A549 (cell line): ENCODE data around the gene CDHR2. TPM values are rescaled to one million over a fixed set of nuclear protein-coding genes. Genes with fewer than 3 reads are reported as not detected.

ENCODE experiments used
- ATAC-seq, 2 experiments: fragments of 200-7000 bp in 1 of 2; fragments of >200 bp in 1 of 2; cut with Nextera tagmentation in 1 of 2; cut with Tn5 transposase in 1 of 2; 3 replicates each; pipeline versions ENCODE4 v1.8.0 to v1.9.1; 2018 to 2020; ENCODE audit warnings: mild to moderate bottlenecking in 1 of 2, moderate library complexity in 1 of 2
- CTCF ChIA-PET: fragments of 300-600 bp; sonication (Branson Sonifier 250); formaldehyde crosslinking; extraction: SDS; loops from one replicate; lab custom pipeline; 2021; ENCODE audit warnings: antibody characterized with exemption, inconsistent platforms; lab: Yijun Ruan, JAX
- POLR2A ChIA-PET: fragments of 350-600 bp; formaldehyde crosslinking; extraction: SDS; loops from one replicate; lab custom pipeline; 2021; ENCODE audit warnings: antibody characterized with exemption, inconsistent platforms; lab: Yijun Ruan, JAX
- DNase-seq, 2 experiments: peaks; one replicate each; pipeline versions ENCODE4 v3.0.0 to v3.0.0-alpha.2; 2011 to 2016; ENCODE audit warnings: low read depth in 1 of 2, low spot score in 1 of 2
- FAIRE-seq: peaks from 2 replicates; lab custom pipeline; 2011; peaks lifted over from hg19 to GRCh38; lab: Jason Lieb, UNC
- H3K27ac ChIP-seq, 2 experiments: fragments of >200 bp; sonication (Bioruptor Twin); formaldehyde crosslinking; 3 replicates each; pipeline ENCODE4 v1.5.1; 2016 to 2017
- H3K4me1 ChIP-seq: fragments of >200 bp; sonication (Bioruptor Twin); formaldehyde crosslinking; 3 replicates; pipeline ENCODE4 v1.6.1; 2016
- H3K4me2 ChIP-seq: fragments of >200 bp; sonication (Bioruptor Twin); formaldehyde crosslinking; 3 replicates; pipeline ENCODE4 v1.6.1; 2016
- H3K4me3 ChIP-seq: fragments of >200 bp; sonication (Bioruptor Twin); formaldehyde crosslinking; 3 replicates; pipeline ENCODE4 v1.5.1; 2016
- H3K9me3 ChIP-seq: fragments of >200 bp; sonication (Bioruptor Twin); formaldehyde crosslinking; 3 replicates; pipeline ENCODE4 v1.6.1; 2016
- CBX2 ChIP-seq: fragments of 200-600 bp; sonication (generic); IDR thresholded peaks from 2 replicates; pipeline ENCODE4 v1.6.1; 2016; ENCODE audit warnings: low read depth, mild to moderate bottlenecking, borderline replicate concordance
- CHD2 ChIP-seq: fragments of 150-350 bp; IDR thresholded peaks from 2 replicates; pipeline ENCODE4 v1.6.1; 2014; ENCODE audit warnings: low read length; ENCODE audit not compliant: partially characterized antibody
- EHF ChIP-seq: fragments of 250-450 bp; sonication (Bioruptor Pico); IDR thresholded peaks from 2 replicates; pipeline ENCODE4 v1.5.0; 2020; ENCODE audit warnings: mild to moderate bottlenecking
- EP300 ChIP-seq, 2 experiments: fragments of >200 bp; sonication (Bioruptor Twin); formaldehyde crosslinking; IDR thresholded peaks; 2 replicates in 1 of 2; 3 replicates in 1 of 2; pipeline ENCODE4 v1.6.1; 2016 to 2017
- FOSB ChIP-seq: fragments of 250-450 bp; sonication (Bioruptor Pico); IDR thresholded peaks from 2 replicates; pipeline ENCODE4 v1.5.0; 2020; ENCODE audit warnings: mild to moderate bottlenecking, moderate library complexity
- FOSL2 ChIP-seq, 2 experiments: fragments of 450-650 bp in 1 of 2; fragments of >200 bp in 1 of 2; sonication (Bioruptor Twin) in 1 of 2; formaldehyde crosslinking; IDR thresholded peaks; 2 replicates each; pipeline versions ENCODE4 v1.5.0 to v1.6.1; 2016 to 2020; ENCODE audit warnings: mild to moderate bottlenecking in 1 of 2, moderate library complexity in 1 of 2
- GATA3 ChIP-seq: IDR thresholded peaks from 2 replicates; pipeline ENCODE4 v1.6.1; 2012; ENCODE audit warnings: borderline replicate concordance
- HDAC2 ChIP-seq: fragments of 200-600 bp; sonication (generic); IDR thresholded peaks from 2 replicates; pipeline ENCODE4 v1.6.1; 2016
- HES2 ChIP-seq: fragments of >200 bp; sonication (Bioruptor Twin); formaldehyde crosslinking; IDR thresholded peaks from 2 replicates; pipeline ENCODE4 v1.6.1; 2016
- HOXB5 ChIP-seq: fragments of 250-450 bp; sonication (Bioruptor Pico); IDR thresholded peaks from 2 replicates; pipeline ENCODE4 v1.5.0; 2020; ENCODE audit warnings: mild to moderate bottlenecking, moderate library complexity
- JUN ChIP-seq, 2 experiments: fragments of >200 bp; sonication (Bioruptor Twin); formaldehyde crosslinking; IDR thresholded peaks; 2 replicates in 1 of 2; 3 replicates in 1 of 2; pipeline ENCODE4 v1.6.1; 2016 to 2017
- KDM1A ChIP-seq: fragments of 200-600 bp; sonication (generic); IDR thresholded peaks from 2 replicates; pipeline ENCODE4 v1.6.1; 2016; ENCODE audit warnings: low read depth, mild to moderate bottlenecking
- KDM5A ChIP-seq: fragments of 200-600 bp; sonication (generic); IDR thresholded peaks from 2 replicates; pipeline ENCODE4 v1.6.1; 2016; ENCODE audit warnings: antibody characterized with exemption, mild to moderate bottlenecking
- MAFK ChIP-seq: fragments of 450-650 bp; IDR thresholded peaks from 2 replicates; pipeline ENCODE4 v1.6.1; 2014; ENCODE audit not compliant: partially characterized antibody
- MYC ChIP-seq: IDR thresholded peaks from 2 replicates; pipeline ENCODE4 v1.6.1; 2012; ENCODE audit warnings: mild to moderate bottlenecking, inconsistent platforms, low read length, improper control_type of control experiment, borderline replicate concordance
- PHF8 ChIP-seq: fragments of 200-600 bp; sonication (generic); IDR thresholded peaks from 2 replicates; pipeline ENCODE4 v1.6.1; 2016; ENCODE audit warnings: low read depth, mild to moderate bottlenecking, antibody characterized with exemption, moderate library complexity, borderline replicate concordance
- RAD21 ChIP-seq, 2 experiments: fragments of >200 bp in 1 of 2; sonication (Bioruptor Twin) in 1 of 2; formaldehyde crosslinking in 1 of 2; IDR thresholded peaks in 1 of 2; conservative IDR thresholded peaks in 1 of 2; 2 replicates in 1 of 2; 3 replicates in 1 of 2; pipeline ENCODE4 v1.6.1; 2012 to 2018; ENCODE audit warnings: inconsistent platforms in 1 of 2
- TFCP2L1 ChIP-seq: fragments of 250-450 bp; sonication (Bioruptor Pico); IDR thresholded peaks from 2 replicates; pipeline ENCODE4 v1.5.0; 2021; ENCODE audit warnings: mild to moderate bottlenecking
- TP53 ChIP-seq: fragments of 250-450 bp; sonication (Bioruptor Pico); IDR thresholded peaks from 2 replicates; pipeline ENCODE4 v1.5.0; 2021; ENCODE audit warnings: mild to moderate bottlenecking, moderate library complexity
- USF2 ChIP-seq: fragments of 450-650 bp; IDR thresholded peaks from 2 replicates; pipeline ENCODE4 v1.6.1; 2014; ENCODE audit warnings: antibody characterized with exemption
- ZC3H11A ChIP-seq: fragments of 450-650 bp; IDR thresholded peaks from 2 replicates; pipeline ENCODE4 v1.6.1; 2014; ENCODE audit warnings: antibody characterized with exemption, mild to moderate bottlenecking
- ZSCAN20 ChIP-seq: fragments of 250-450 bp; sonication (Bioruptor Pico); IDR thresholded peaks from 2 replicates; pipeline ENCODE4 v1.8.0; 2022; ENCODE audit warnings: mild to moderate bottlenecking, moderate library complexity
- WGBS: methylation state at CpG from one replicate; pipeline ENCODE4 v1.1.6; 2017; ENCODE audit errors: missing lambda C conversion rate; 5-methylcytosine and 5-hydroxymethylcytosine counted together
- polyA plus RNA-seq, 4 experiments: library from polyadenylated mRNA; depleted of rRNA in 3 of 4; stranded (reverse); fragments of >200 nt; fragmentation: RNase III in 1 of 4; extraction: RNeasy Plus Mini Kit Qiagen cat#74134 plus additional on column Dnase treatment in 1 of 4; gene quantifications; 2 replicates in 3 of 4; 3 replicates in 1 of 4; pipeline ENCODE4 v1.2.3, GENCODE V29; 2011 to 2017
- TF ChIP-seq, protein P1 (sequence below): IDR thresholded peaks from 2 replicates; pipeline ENCODE4 v1.6.1; 2012
- TF ChIP-seq, protein P2 (sequence below): fragments of >200 bp; sonication (Bioruptor Twin); formaldehyde crosslinking; IDR thresholded peaks from 3 replicates; pipeline ENCODE4 v1.6.1; 2016

Gene CDHR2
- polyA plus RNA-seq, 2 of the 4 experiments (the other 2 are of a cell fraction), result 0.09 TPM; not detected in 1

DNA sequence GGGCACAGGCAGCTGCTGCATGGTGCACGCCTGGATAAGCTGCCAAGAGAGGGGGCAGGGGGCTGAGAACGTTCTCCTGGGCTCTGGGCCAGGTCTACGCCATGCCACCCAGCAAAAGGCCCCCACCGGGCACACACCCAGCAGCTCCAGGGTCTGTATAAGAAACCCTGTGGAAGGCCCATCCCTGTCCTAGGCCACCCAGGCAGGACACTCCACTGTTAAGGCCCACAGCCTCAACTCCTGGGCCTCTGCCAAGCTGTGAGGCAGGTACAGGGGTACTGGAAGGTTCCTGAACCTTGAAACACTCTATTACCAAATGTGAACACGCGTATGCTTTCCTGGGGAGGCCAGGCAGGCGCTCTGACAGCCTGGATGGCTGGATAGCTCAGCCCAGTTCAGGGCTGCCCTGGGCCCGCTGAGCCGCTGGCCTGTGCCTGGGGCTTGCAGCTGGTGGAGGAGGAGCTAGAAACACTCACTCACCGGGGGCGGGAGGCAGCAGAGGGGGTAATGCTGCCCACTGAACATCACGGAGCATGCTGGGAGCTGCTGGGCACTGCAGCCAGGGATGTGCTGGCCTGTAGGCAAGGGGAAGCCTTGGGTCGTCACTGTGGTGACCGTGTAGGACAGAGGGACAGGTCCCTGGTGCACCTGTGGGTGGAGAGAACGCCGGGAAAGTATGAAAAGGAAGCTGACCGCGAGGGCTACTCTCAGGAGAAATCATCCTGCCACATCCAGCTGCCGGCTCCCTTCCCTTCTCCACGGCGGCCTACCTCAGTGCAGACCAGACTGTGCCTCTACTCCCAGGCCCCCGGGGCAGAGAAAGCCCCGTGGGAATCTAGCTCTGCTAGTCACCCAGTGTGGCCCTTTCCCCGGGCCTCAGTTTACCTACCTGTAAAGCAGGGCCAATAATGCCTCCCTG lies 17.9 kb upstream of the CDHR2 start:
- H3K4me1 ChIP-seq, result peaks cover 40% of the 10 kb centered on the region
- CTCF ChIA-PET, result interaction anchor here (0.8 to 2.2 kb wide), 6 partner anchors 11 to 116 kb away, joined by 3 to 9 read pairs (median 4); partner anchors contain the start of genes CLTB, FAF2 and TSPAN17
- peak overlapping the region in 1 of 2 experiments; percentile 40; a peak in 2 of 6 replicates for H3K27ac ChIP-seq
- DNase-seq, result no peak
- peak in 1 of 2 experiments; percentile 15; a peak in 3 of 6 replicates for ATAC-seq
- TF ChIP-seq FOSB (CRISPR knock-in tag) (no peak), PHF8 (no peak), FOSL2 (IDR thresholded peaks at IDR 0.05) (no peak), FOSL2 (CRISPR knock-in tag; IDR thresholded peaks at IDR 0.05) (no peak), GATA3 (no peak), CBX2 (no peak), MAFK (no peak), TFCP2L1 (CRISPR knock-in tag) (no peak), RAD21 (conservative IDR thresholded peaks at IDR 0.05 in 1 of 2, IDR thresholded peaks at IDR 0.05 in 1 of 2) (no peak), USF2 (no peak), EHF (CRISPR knock-in tag) (no peak), CHD2 (no peak), ZSCAN20 (CRISPR knock-in tag) (no peak), KDM5A (no peak), HOXB5 (CRISPR knock-in tag) (no peak), MYC (no peak), EP300 (IDR thresholded peaks at IDR 0.05) (no peak), HES2 (no peak)
- TF ChIP-seq, protein P1, sequence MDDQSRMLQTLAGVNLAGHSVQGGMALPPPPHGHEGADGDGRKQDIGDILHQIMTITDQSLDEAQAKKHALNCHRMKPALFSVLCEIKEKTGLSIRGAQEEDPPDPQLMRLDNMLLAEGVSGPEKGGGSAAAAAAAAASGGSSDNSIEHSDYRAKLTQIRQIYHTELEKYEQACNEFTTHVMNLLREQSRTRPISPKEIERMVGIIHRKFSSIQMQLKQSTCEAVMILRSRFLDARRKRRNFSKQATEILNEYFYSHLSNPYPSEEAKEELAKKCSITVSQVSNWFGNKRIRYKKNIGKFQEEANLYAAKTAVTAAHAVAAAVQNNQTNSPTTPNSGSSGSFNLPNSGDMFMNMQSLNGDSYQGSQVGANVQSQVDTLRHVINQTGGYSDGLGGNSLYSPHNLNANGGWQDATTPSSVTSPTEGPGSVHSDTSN, result no peak
- TF ChIP-seq, protein P2, sequence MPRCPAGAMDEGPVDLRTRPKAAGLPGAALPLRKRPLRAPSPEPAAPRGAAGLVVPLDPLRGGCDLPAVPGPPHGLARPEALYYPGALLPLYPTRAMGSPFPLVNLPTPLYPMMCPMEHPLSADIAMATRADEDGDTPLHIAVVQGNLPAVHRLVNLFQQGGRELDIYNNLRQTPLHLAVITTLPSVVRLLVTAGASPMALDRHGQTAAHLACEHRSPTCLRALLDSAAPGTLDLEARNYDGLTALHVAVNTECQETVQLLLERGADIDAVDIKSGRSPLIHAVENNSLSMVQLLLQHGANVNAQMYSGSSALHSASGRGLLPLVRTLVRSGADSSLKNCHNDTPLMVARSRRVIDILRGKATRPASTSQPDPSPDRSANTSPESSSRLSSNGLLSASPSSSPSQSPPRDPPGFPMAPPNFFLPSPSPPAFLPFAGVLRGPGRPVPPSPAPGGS, result no peak
- TF ChIP-seq, all 56 proteins: peak for 0
- no peaks in the 10 kb centered on the region for H3K9me3 ChIP-seq
- POLR2A ChIA-PET, result no interaction called here
- WGBS, result 78% methylated on average over 19 of the region's 24 CpGs
- no peak overlapping the region for H3K4me2 ChIP-seq
- H3K4me3 ChIP-seq, result no peak overlapping the region
- FAIRE-seq, result no peak

- Histone ChIP-seq H3K4me1 (peaks cover 40% of the 10 kb centered on the region), H3K27ac (peak overlapping the region in 1 of 2 experiments; percentile 40; a peak in 1 of 6 replicates), H3K4me2 (no peak overlapping the region), H3K4me3 (no peak overlapping the region), H3K9me3 (no peaks in the 10 kb centered on the region)
- DNase-seq (no peak), ATAC-seq (no peak), FAIRE-seq (no peak)
- POLR2A ChIA-PET, result no interaction called here
- TF ChIP-seq ZC3H11A (no peak), FOSL2 (IDR thresholded peaks at IDR 0.05) (no peak), FOSL2 (CRISPR knock-in tag; IDR thresholded peaks at IDR 0.05) (no peak), HES2 (no peak), TP53 (CRISPR knock-in tag) (no peak), HDAC2 (no peak), JUN (IDR thresholded peaks at IDR 0.05) (no peak), KDM1A (no peak)
- 93% methylated on average over 7 of the region's 28 CpGs for WGBS
- CTCF ChIA-PET, result interaction anchor here (0.6 to 2.2 kb wide), 5 partner anchors 13 to 116 kb away, joined by 3 to 9 read pairs (median 4); partner anchors contain the start of genes CLTB and TSPAN17
These were observed 17.1 kb upstream of the CDHR2 start for GRCh38 chr5:176531902-176532493.
